ENCODE measurements around the gene CHD5. TPM values are rescaled to one million over a fixed set of nuclear protein-coding genes. Genes with fewer than 3 reads are reported as not detected.
A peak's percentile ranks its signal among the peaks of the same experiment; 100 is the strongest.

The CHD5 gene
- total RNA-seq, 4 donors from 2014 or later, result 0.30 TPM; not detected in 3

DNA sequence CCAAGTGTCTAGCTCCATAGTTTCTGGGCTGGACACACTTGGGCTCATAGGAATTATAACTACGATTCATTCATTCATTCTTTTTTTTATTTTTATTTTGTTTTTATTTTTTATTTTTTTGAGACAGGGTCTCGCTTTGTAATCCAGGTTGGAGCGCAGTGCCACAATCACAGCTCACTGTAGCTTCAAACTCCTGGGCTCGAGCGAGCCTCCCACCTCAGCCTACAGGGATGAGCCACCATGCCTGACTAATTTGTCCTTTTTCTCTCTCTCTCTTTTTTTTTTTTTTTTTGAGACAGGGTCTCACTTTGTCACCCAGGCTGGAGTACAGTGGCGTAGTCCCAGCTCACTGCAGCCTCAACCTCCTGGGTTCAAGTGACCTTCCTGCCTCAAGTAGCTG, 92.2 kb downstream of the CHD5 start:
- WGBS, 2 donors, result 93 to 94% methylated on average over 6 of the region's 6 CpGs
- no peak for DNase-seq (ENCODE audit: low spot score in 2 of 2)
- H3K4me1 ChIP-seq, result peaks cover 0 to 17% (median 8%) of the 10 kb centered on the region in 4 donors
- no peak overlapping the region for H3K4me3 ChIP-seq
- TF ChIP-seq, protein P1, sequence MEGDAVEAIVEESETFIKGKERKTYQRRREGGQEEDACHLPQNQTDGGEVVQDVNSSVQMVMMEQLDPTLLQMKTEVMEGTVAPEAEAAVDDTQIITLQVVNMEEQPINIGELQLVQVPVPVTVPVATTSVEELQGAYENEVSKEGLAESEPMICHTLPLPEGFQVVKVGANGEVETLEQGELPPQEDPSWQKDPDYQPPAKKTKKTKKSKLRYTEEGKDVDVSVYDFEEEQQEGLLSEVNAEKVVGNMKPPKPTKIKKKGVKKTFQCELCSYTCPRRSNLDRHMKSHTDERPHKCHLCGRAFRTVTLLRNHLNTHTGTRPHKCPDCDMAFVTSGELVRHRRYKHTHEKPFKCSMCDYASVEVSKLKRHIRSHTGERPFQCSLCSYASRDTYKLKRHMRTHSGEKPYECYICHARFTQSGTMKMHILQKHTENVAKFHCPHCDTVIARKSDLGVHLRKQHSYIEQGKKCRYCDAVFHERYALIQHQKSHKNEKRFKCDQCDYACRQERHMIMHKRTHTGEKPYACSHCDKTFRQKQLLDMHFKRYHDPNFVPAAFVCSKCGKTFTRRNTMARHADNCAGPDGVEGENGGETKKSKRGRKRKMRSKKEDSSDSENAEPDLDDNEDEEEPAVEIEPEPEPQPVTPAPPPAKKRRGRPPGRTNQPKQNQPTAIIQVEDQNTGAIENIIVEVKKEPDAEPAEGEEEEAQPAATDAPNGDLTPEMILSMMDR (IDR thresholded peaks at IDR 0.05), result no peak
- TF ChIP-seq EP300 (IDR thresholded peaks at IDR 0.05), result no peak
- TF ChIP-seq POLR2A (IDR thresholded peaks at IDR 0.05), result no peak
- no peaks in the 10 kb centered on the region for H3K9me3 ChIP-seq
- H3K27ac ChIP-seq, result no peak overlapping the region
- no peaks in the 10 kb centered on the region for H3K27me3 ChIP-seq
- H3K36me3 ChIP-seq, result peaks cover 0 to 15% (median 0%) of the 10 kb centered on the region in 3 donors

DNA sequence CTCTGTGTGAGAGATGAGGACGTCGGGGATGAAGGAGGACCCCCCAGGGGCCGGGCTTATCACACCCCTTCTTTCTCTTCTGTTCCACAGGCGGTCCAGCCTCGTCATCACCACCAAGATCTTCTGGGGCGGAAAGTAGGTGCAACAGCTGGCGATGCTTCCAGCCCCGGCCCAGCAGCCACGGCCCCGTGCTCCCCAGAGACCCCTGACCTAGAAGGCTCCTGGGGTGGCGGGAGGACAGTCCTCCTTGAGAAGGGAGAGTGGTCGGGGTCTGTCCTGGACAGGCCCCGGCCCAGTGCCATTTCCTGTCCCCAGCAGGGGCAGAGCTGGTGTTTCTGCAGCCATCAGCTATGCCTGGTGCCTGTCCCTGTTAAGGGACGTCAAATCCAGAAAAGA, 92.7 kb downstream of the CHD5 start:
- H3K36me3 ChIP-seq, result peaks cover 0 to 10% (median 0%) of the 10 kb centered on the region in 3 donors
- H3K4me1 ChIP-seq, result peaks cover 0 to 23% (median 13%) of the 10 kb centered on the region in 4 donors
- H3K4me3 ChIP-seq, result no peak overlapping the region
- no peaks in the 10 kb centered on the region for H3K27me3 ChIP-seq
- no peak overlapping the region for H3K27ac ChIP-seq
- TF ChIP-seq POLR2A (IDR thresholded peaks at IDR 0.05) (no peak), EP300 (IDR thresholded peaks at IDR 0.05) (no peak)
- TF ChIP-seq, protein P1 (IDR thresholded peaks at IDR 0.05), result no peak
- WGBS, 2 donors, result 70 to 73% methylated on average over 13 of the region's 14 CpGs
- H3K9me3 ChIP-seq, result no peaks in the 10 kb centered on the region
- DNase-seq (ENCODE audit: low spot score in 2 of 2), result no peak

DNA sequence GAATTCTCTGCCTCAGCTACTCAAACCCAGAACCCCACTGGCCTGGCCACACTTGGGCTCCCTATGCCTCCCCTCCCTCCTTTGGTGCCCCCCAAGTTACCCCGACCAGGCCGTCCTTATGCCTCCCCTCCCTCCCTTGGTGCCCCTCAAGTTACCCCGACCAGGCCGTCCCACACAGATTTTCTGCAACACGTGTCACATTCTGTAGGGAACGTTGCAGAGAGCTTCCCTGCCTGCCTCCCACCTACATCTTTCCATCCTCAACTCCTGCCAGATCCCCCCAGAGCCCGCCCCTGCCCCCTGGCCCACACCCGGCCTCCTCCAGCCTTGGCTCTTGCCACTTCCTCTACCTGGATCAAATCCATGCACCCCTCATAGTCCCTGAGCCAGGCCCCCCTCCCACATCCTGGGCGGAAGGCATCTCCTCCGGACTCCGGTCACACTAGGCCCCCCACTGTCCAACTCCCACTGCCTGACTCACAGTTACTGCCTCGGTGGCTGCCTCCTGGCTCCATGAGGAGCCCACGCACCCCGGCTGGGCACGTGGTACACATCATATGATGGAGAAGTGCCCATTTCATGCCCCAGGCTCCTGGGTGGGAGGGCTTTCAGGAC, 93.3 kb downstream of the CHD5 start:
- TF ChIP-seq EP300 (IDR thresholded peaks at IDR 0.05) (no peak), POLR2A (IDR thresholded peaks at IDR 0.05) (no peak)
- TF ChIP-seq, protein P1 (IDR thresholded peaks at IDR 0.05), result no peak
- no peaks in the 10 kb centered on the region for H3K27me3 ChIP-seq
- no peaks in the 10 kb centered on the region for H3K9me3 ChIP-seq
- peak overlapping the region in 2 of 4 donors; percentile 13 to 17 for H3K27ac ChIP-seq
- H3K4me3 ChIP-seq, result no peak overlapping the region
- peaks cover 0 to 6% (median 0%) of the 10 kb centered on the region in 3 donors for H3K36me3 ChIP-seq
- no peak for DNase-seq (ENCODE audit: low spot score in 2 of 2)
- H3K4me1 ChIP-seq, result peaks cover 0 to 28% (median 13%) of the 10 kb centered on the region in 4 donors
- WGBS, 2 donors, result 56 to 64% methylated on average over 15 of the region's 15 CpGs

DNA sequence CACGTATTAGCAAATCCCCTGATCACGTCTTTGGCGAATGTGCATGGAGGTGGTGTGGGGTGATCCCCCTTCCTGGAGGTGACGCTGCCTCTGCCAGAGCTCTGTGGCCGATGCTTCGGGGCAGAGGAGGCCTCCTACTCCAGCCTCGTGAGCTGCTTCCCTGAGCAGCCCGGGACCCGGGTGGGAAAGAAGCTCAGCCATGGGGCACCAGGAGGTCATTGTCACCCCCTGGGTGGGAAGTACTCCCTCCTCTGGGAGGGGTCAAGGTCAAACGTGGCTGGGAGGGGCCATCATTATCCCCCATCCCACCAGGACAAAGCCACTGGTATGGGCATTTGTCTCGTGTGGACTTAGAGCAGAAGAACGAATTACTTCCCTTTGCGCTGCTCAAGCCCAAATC, 93.8 kb downstream of the CHD5 start:
- no peaks in the 10 kb centered on the region for H3K9me3 ChIP-seq

DNA sequence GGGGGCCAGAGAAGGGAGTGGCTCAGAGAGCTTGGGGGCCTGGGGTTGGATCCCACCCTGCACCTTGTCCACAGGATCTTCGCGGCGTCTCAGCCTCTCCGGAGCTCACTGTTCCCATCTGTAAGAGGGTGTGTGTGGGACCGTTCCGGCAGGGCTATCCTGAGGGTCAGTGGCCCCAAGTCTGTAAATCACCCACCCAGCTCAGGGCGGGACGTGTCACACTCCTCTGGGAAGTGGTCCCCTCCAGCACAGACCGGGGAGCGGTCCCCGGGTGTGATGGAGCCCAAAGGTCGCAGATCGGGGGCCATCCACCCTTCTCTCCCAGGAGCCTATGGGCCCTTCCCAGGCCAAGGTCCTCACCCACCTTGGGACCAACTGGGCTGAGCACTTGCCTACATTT, 94.5 kb downstream of the CHD5 start:
- no peaks in the 10 kb centered on the region for H3K9me3 ChIP-seq
- H3K4me1 ChIP-seq, result peaks cover 0 to 28% (median 13%) of the 10 kb centered on the region in 4 donors
- WGBS, 2 donors, result 85 to 90% methylated on average over 12 to 13 of the region's 13 CpGs

More for the DNA sequence above, 93.8 kb downstream of the CHD5 start:
- no peak overlapping the region for H3K4me3 ChIP-seq
- H3K27me3 ChIP-seq, result no peaks in the 10 kb centered on the region
- TF ChIP-seq POLR2A (IDR thresholded peaks at IDR 0.05) (no peak), EP300 (IDR thresholded peaks at IDR 0.05) (no peak)
- TF ChIP-seq, protein P1 (IDR thresholded peaks at IDR 0.05), result no peak
- WGBS, 2 donors, result 63 to 71% methylated on average over 13 of the region's 13 CpGs
- H3K36me3 ChIP-seq, result peaks cover 0 to 6% (median 0%) of the 10 kb centered on the region in 3 donors
- H3K4me1 ChIP-seq, result peaks cover 0 to 28% (median 13%) of the 10 kb centered on the region in 4 donors
- DNase-seq (ENCODE audit: low spot score in 2 of 2), result no peak
- H3K27ac ChIP-seq, result peak overlapping the region in 2 of 4 donors; percentile 13 to 17

More for the DNA sequence above, 94.5 kb downstream of the CHD5 start:
- H3K27me3 ChIP-seq, result no peaks in the 10 kb centered on the region
- H3K27ac ChIP-seq, result no peak overlapping the region
- no peak overlapping the region for H3K4me3 ChIP-seq
- no peak for TF ChIP-seq POLR2A (IDR thresholded peaks at IDR 0.05)
- TF ChIP-seq, protein P1 (IDR thresholded peaks at IDR 0.05), result no peak
- no peak for TF ChIP-seq EP300 (IDR thresholded peaks at IDR 0.05)
- DNase-seq (ENCODE audit: low spot score in 2 of 2), result no peak
- H3K36me3 ChIP-seq, result peaks cover 0 to 6% (median 0%) of the 10 kb centered on the region in 3 donors

Data from tibial nerve (tissue), 4 donors.